OCI-LY3 (cell line): ENCODE results near the gene VTI1A.

Source experiments
- CTCF ChIP-seq: fragments of 200-600, 300-600 bp; sonication (generic); IDR thresholded peaks from 2 replicates; pipeline ENCODE4 v1.5.1; 2014; ENCODE audit warnings: antibody characterized with exemption, low read length, low read depth
- EZH2phosphoT487 ChIP-seq: fragments of 200-600 bp; shearing (Covaris generic); IDR thresholded peaks from 2 replicates; pipeline ENCODE4 v1.6.1; 2018; ENCODE audit warnings: antibody characterized with exemption, mixed run types, low read depth

GRCh38 chr10:112538168-112538567 is 91.2 kb downstream of the VTI1A start:
- no peak for TF ChIP-seq CTCF
- TF ChIP-seq EZH2phosphoT487 = no peak
